SK-N-MC (cell line): ENCODE data around the gene DNAJC9.

Experiments used
- DNase-seq: peaks from one replicate; pipeline ENCODE4 v3.0.0-alpha.2; 2011; ENCODE audit warnings: low read depth, low spot score
- H3K27ac ChIP-seq: fragments of 200-600 bp; sonication (generic); 2 replicates; pipeline ENCODE4 v1.5.1; 2016; ENCODE audit warnings: mixed run types
- H3K36me3 ChIP-seq: fragments of 200-600 bp; sonication (generic); 2 replicates; pipeline ENCODE4 v1.6.1; 2017; ENCODE audit warnings: antibody characterized with exemption, low read length, mixed read lengths; ENCODE audit not compliant: insufficient read depth
- H3K4me3 ChIP-seq: fragments of 200-600 bp; sonication (generic); 2 replicates; pipeline ENCODE4 v1.5.1; 2016
- H3K9ac ChIP-seq: fragments of 200-600 bp; sonication (generic); 2 replicates; pipeline ENCODE4 v1.8.0; 2017; ENCODE audit warnings: mixed run types, mixed read lengths; ENCODE audit not compliant: insufficient read length
- H3K9me3 ChIP-seq: fragments of 200-600 bp; sonication (generic); 2 replicates; pipeline ENCODE4 v1.6.1; 2017; ENCODE audit warnings: low read depth, mild to moderate bottlenecking, antibody characterized with exemption, low read length, moderate library complexity, mixed read lengths
- EZH2 ChIP-seq: fragments of 200-600 bp; sonication (generic); IDR thresholded peaks from one replicate; pipeline ENCODE4 v1.6.1; 2017; ENCODE audit warnings: antibody characterized with exemption
- FOXP2 ChIP-seq: optimal IDR thresholded peaks from 2 replicates; pipeline ENCODE3; 2011; ENCODE audit warnings: mild to moderate bottlenecking, moderate library complexity; ENCODE audit not compliant: insufficient read depth; ENCODE audit errors: extremely low read length, control extremely low read depth
- POLR2AphosphoS5 ChIP-seq: IDR thresholded peaks from 2 replicates; pipeline ENCODE4 v1.6.1; 2012; ENCODE audit warnings: mild to moderate bottlenecking, low read depth, low read length, borderline replicate concordance

The DNAJC9 gene

DNA sequence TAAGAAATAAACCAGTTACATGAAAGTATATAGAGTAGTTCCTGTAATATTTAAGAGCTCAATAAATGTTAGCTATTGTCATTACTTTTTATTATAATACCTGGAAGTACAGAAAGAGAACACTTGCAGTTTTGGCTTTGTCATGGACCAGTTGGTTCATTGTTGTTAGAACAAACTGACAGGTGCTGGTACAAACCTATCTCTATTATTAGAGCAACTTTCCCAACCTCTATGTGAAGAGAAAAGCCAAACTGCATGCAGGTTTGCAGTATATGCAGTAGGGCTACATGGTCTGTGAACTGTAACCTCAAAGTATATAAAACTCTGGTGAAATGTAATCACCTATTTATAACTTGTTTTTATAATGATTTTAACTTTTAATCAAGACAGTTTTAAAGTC is 20.4 kb downstream of the DNAJC9 start:
- Histone ChIP-seq H3K9ac (no peak overlapping the region), H3K36me3 (no peaks in the 10 kb centered on the region), H3K9me3 (no peaks in the 10 kb centered on the region), H3K27ac (no peak overlapping the region), H3K4me3 (no peak overlapping the region)
- DNase-seq: no peak
- TF ChIP-seq FOXP2 (no peak), EZH2 (no peak), POLR2AphosphoS5 (no peak)

DNA sequence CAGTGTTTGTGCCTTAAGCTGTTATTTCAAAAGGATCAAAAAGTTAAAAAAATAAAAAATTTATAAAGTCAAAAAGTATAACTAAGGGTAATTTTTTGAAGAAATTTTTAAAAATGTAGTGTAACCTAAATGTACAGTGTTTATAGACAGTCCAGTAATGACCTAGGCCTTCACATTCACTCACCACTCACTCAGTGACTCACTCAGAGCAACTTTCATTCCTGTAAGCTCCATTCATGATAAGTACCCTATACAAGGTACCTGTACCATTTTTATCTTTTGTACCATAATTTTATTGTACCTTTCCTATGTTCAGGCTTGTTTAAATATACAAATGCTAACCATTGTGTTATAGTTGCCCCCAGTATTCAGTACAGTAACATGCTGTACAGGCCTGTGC is 21.5 kb downstream of the DNAJC9 start:
- H3K9ac ChIP-seq: no peak overlapping the region
- no peaks in the 10 kb centered on the region for H3K36me3 ChIP-seq
- H3K4me3 ChIP-seq: no peak overlapping the region
- H3K9me3 ChIP-seq: no peaks in the 10 kb centered on the region
- no peak for DNase-seq
- TF ChIP-seq FOXP2: no peak
- TF ChIP-seq POLR2AphosphoS5: no peak
- TF ChIP-seq EZH2: no peak
- H3K27ac ChIP-seq: no peak overlapping the region

GRCh38 chr10:73220989-73221388 is 26.1 kb downstream of the DNAJC9 start:
- TF ChIP-seq EZH2: no peak
- no peak for TF ChIP-seq POLR2AphosphoS5
- no peak for TF ChIP-seq FOXP2
- Histone ChIP-seq H3K4me3 (no peak overlapping the region), H3K9me3 (no peaks in the 10 kb centered on the region), H3K27ac (no peak overlapping the region), H3K36me3 (peaks cover 5% of the 10 kb centered on the region; the same call in 1 of the 2 replicates), H3K9ac (no peak overlapping the region)
- DNase-seq: no peak

DNA sequence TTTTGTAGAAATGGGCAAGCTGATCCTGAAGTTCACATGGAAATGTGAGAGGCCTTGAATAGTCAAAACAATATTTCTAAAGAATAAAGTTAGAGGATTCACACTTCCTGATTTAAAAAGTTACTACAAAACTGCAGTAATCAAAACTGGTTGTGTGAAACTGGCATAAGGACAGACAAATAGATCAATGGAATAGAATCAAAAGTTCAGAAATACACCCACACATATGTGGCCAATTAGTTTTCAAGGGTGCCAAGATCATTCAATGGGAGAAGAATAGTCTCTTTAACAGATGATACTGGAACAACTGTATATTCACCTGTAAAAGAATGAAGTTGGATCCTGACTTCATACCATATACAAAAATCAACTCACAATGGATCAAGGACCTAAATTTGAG is 27.7 kb downstream of the DNAJC9 start:
- Histone ChIP-seq H3K4me3 (no peak overlapping the region), H3K27ac (no peak overlapping the region), H3K9ac (no peak overlapping the region), H3K36me3 (peaks cover 5% of the 10 kb centered on the region; the same call in 1 of the 2 replicates), H3K9me3 (no peaks in the 10 kb centered on the region)
- no peak for TF ChIP-seq EZH2
- no peak for TF ChIP-seq POLR2AphosphoS5
- no peak for TF ChIP-seq FOXP2
- no peak for DNase-seq

- Histone ChIP-seq H3K27ac (no peak overlapping the region), H3K9ac (no peak overlapping the region), H3K4me3 (no peak overlapping the region), H3K9me3 (no peaks in the 10 kb centered on the region), H3K36me3 (peaks cover 5% of the 10 kb centered on the region; the same call in 1 of the 2 replicates)
- DNase-seq: peak; percentile 8
- TF ChIP-seq FOXP2 (no peak), EZH2 (no peak), POLR2AphosphoS5 (no peak)
Measured at GRCh38 chr10:73218431-73219191, 28.4 kb downstream of the DNAJC9 start.

GRCh38 chr10:73217628-73218027 is 29.4 kb downstream of the DNAJC9 start:
- H3K9ac ChIP-seq: no peak overlapping the region
- no peaks in the 10 kb centered on the region for H3K9me3 ChIP-seq
- H3K4me3 ChIP-seq: no peak overlapping the region
- no peak overlapping the region for H3K27ac ChIP-seq
- no peak for DNase-seq
- peaks cover 5% of the 10 kb centered on the region; the same call in 1 of the 2 replicates for H3K36me3 ChIP-seq
- no peak for TF ChIP-seq EZH2
- TF ChIP-seq FOXP2: no peak
- no peak for TF ChIP-seq POLR2AphosphoS5

DNA sequence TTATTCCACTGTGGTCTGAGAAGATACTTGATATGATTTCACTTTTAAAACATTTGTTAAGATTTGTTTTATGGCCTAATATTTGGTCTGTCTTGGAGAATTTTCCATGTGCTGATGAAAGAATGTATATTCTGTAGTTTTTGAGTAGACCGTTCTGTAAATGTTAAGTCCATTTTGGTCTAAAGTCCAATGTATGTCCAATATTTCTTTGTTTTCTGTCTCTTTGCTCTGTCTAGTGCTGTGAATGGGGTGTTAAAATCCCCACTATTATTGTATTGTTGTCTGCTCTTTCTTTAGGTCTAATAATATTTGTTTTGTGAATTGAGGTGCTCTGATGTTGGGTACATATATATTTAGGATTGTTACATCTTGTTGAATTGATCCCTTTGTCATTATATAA is 31.3 kb downstream of the DNAJC9 start:
- H3K9ac ChIP-seq: no peak overlapping the region
- H3K4me3 ChIP-seq: no peak overlapping the region
- no peaks in the 10 kb centered on the region for H3K9me3 ChIP-seq
- DNase-seq: no peak
- peaks cover 5% of the 10 kb centered on the region; the same call in 1 of the 2 replicates for H3K36me3 ChIP-seq
- no peak overlapping the region for H3K27ac ChIP-seq
- TF ChIP-seq FOXP2 (no peak), POLR2AphosphoS5 (no peak), EZH2 (no peak)

DNA sequence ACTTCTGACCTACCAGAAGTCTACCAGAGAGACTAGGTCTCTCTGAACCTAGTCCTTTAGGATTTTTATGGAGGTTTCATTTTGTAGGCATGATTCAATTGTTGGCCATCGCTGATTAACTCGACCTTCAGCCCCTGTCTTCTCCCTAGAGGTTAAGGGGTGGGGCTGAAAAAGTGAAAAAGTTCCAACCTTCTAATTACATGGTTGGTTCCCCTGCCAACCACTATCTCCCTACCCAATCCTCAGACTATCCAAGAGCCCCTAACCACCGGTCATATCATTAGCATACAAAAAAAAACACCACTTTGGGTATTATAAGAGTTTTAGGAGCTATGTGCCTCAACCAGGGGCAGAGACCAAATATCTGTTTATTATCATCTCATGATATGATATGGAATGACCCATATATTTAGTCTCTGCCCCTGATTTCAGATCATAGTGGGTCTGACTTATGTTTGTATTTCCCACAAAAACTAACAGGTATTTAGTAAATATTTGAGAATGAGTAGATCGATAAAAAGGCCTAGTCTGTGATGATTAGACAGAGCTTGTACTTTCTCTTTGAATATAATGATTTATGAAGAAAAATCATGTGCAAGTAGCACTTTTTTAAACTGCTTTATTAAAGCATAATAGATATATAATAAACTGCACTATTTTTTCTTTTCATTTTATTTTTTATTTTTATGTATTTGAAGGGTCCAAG is 35.8 kb downstream of the DNAJC9 start:
- Histone ChIP-seq H3K36me3 (no peaks in the 10 kb centered on the region), H3K9me3 (no peaks in the 10 kb centered on the region), H3K27ac (no peak overlapping the region), H3K4me3 (no peak overlapping the region), H3K9ac (no peak overlapping the region)
- TF ChIP-seq POLR2AphosphoS5: no peak
- no peak for TF ChIP-seq FOXP2
- no peak for TF ChIP-seq EZH2
- DNase-seq: no peak
